Caco-2 (cell line): ENCODE results near the gene ARSB. TPM values are rescaled to one million over a fixed set of nuclear protein-coding genes. Genes with fewer than 3 reads are reported as not detected.

Experiments
- BruUV-seq: library from RNA; stranded (reverse); fragments of 400-500 nt; replicated peaks from 2 replicates; lab custom pipeline; 2021; lab: Mats Ljungman, UMichigan
- CTCF ChIA-PET: fragments of 300-600 bp; sonication (Branson Sonifier 250); formaldehyde crosslinking; loops from one replicate; lab custom pipeline; 2022; ENCODE audit warnings: antibody characterized with exemption; lab: Charles Lee
- POLR2A ChIA-PET: fragments of 300-600 bp; sonication (Branson Sonifier 250); formaldehyde crosslinking; loops from one replicate; lab custom pipeline; 2022; ENCODE audit warnings: antibody characterized with exemption; lab: Charles Lee
- DNase-seq, 2 experiments: peaks; one replicate each; pipeline versions ENCODE4 v3.0.0 to v3.0.0-alpha.2; 2020 to 2022
- H3K27me3 ChIP-seq: replicated peaks from 2 replicates; pipeline ENCODE4 v1.6.0; 2011; ENCODE audit warnings: low read length; ENCODE audit not compliant: control insufficient read depth, insufficient read depth
- H3K36me3 ChIP-seq: 2 replicates; pipeline ENCODE4 v1.5.1; 2011; ENCODE audit warnings: low read length; ENCODE audit not compliant: control insufficient read depth, insufficient read depth
- H3K4me1 ChIP-seq: fragments of 250-450 bp; sonication (Bioruptor Pico); 2 replicates; pipeline ENCODE4 v1.5.1; 2020; ENCODE audit warnings: mild to moderate bottlenecking
- H3K4me3 ChIP-seq: 2 replicates; pipeline ENCODE4 v1.5.1; 2011; ENCODE audit warnings: low read depth, mild to moderate bottlenecking, control low read depth, low read length
- H3K9me3 ChIP-seq: fragments of 250-450 bp; sonication (Bioruptor Pico); 2 replicates; pipeline ENCODE4 v1.5.1; 2020; ENCODE audit warnings: mild to moderate bottlenecking, moderate library complexity
- H3K27ac Mint-ChIP-seq: one replicate; pipeline ENCODE4 v1.8.0; 2022; ENCODE audit warnings: mixed read lengths; ENCODE audit not compliant: unreplicated experiment
- H3K27me3 Mint-ChIP-seq: one replicate; pipeline ENCODE4 v1.8.0; 2022; ENCODE audit warnings: mixed read lengths; ENCODE audit not compliant: insufficient read depth, unreplicated experiment
- H3K36me3 Mint-ChIP-seq: one replicate; pipeline ENCODE4 v1.8.0; 2022; ENCODE audit warnings: mild to moderate bottlenecking, mixed read lengths; ENCODE audit not compliant: insufficient read depth, unreplicated experiment
- H3K4me1 Mint-ChIP-seq: one replicate; pipeline ENCODE4 v1.8.0; 2022; ENCODE audit warnings: low read depth, mixed read lengths; ENCODE audit not compliant: unreplicated experiment
- H3K4me3 Mint-ChIP-seq: one replicate; pipeline ENCODE4 v1.8.0; 2022; ENCODE audit warnings: mild to moderate bottlenecking, moderate library complexity, mixed read lengths; ENCODE audit not compliant: unreplicated experiment
- H3K9me3 Mint-ChIP-seq: one replicate; pipeline ENCODE4 v1.8.0; 2022; ENCODE audit warnings: mixed read lengths; ENCODE audit not compliant: unreplicated experiment
- CTCF ChIP-seq, 2 experiments: fragments of 200-600 bp in 1 of 2; IDR thresholded peaks; 1 replicate in 1 of 2; 2 replicates in 1 of 2; pipeline versions ENCODE4 v1.5.1 to v1.8.0; 2011 to 2022; ENCODE audit warnings: antibody characterized with exemption in 1 of 2, control low read depth in 1 of 2, inconsistent platforms in 1 of 2, low read depth in 1 of 2, low read length in 1 of 2, mild to moderate bottlenecking in 1 of 2, moderate library complexity in 1 of 2; ENCODE audit not compliant: insufficient read depth in 1 of 2, severe bottlenecking in 1 of 2, unreplicated experiment in 1 of 2
- intact Hi-C: fragments of 100-400 bp; cut with micrococcal nuclease; formaldehyde crosslinking; loops from one replicate; pipeline ENCODE4 v1.10.0; 2022; ENCODE audit not compliant: unreplicated experiment
- total RNA-seq: library from RNA; stranded (reverse); gene quantifications from 2 replicates; pipeline ENCODE4 v1.2.3, GENCODE V29; 2022

Gene ARSB
- total RNA-seq, 1 experiment from 2014 or later: 17.4 TPM

- Mint-ChIP-seq H3K4me3 (no peak overlapping the region), H3K9me3 (no peaks in the 10 kb centered on the region), H3K27ac (no peak overlapping the region), H3K36me3 (no peaks in the 10 kb centered on the region), H3K27me3 (no peaks in the 10 kb centered on the region), H3K4me1 (no peaks in the 10 kb centered on the region)
- no peaks in the 10 kb centered on the region for H3K4me1 ChIP-seq
- intact Hi-C loops: loop anchor here (10.0 kb wide), 1 partner anchor 249 kb away; the partner anchor contains the start of gene LHFPL2
- H3K4me3 ChIP-seq: no peak overlapping the region
- no peaks in the 10 kb centered on the region for H3K27me3 ChIP-seq
- H3K36me3 ChIP-seq: no peaks in the 10 kb centered on the region
- TF ChIP-seq CTCF (IDR thresholded peaks at IDR 0.05; ENCODE audit: insufficient read depth in 1 of 2, low read depth in 1 of 2, low read length in 1 of 2, severe bottlenecking in 1 of 2, unreplicated experiment in 1 of 2): no peak
- ChIA-PET POLR2A (no interaction called here), CTCF (no interaction called here)
- H3K9me3 ChIP-seq: no peaks in the 10 kb centered on the region
- no TSS peak for BruUV-seq
- no peak for DNase-seq
Measured at GRCh38 chr5:78893940-78894677, 91.0 kb downstream of the ARSB start.

GRCh38 chr5:78890667-78891379 lies 94.3 kb downstream of the ARSB start:
- intact Hi-C loops: loop anchor here (10.0 kb wide), 1 partner anchor 246 kb away; the partner anchor contains the start of gene LHFPL2
- Mint-ChIP-seq H3K36me3 (no peaks in the 10 kb centered on the region), H3K27ac (no peak overlapping the region), H3K27me3 (no peaks in the 10 kb centered on the region), H3K9me3 (no peaks in the 10 kb centered on the region), H3K4me3 (no peak overlapping the region), H3K4me1 (no peaks in the 10 kb centered on the region)
- no peak for TF ChIP-seq CTCF (IDR thresholded peaks at IDR 0.05; ENCODE audit: insufficient read depth in 1 of 2, low read depth in 1 of 2, low read length in 1 of 2, severe bottlenecking in 1 of 2, unreplicated experiment in 1 of 2)
- no peaks in the 10 kb centered on the region for H3K4me1 ChIP-seq
- no peak overlapping the region for H3K4me3 ChIP-seq
- CTCF ChIA-PET: interaction anchor here (0.6 kb wide), 1 partner anchor 8 kb away, joined by 3 read pairs; no protein-coding TSS in a partner anchor
- DNase-seq: no peak
- no peaks in the 10 kb centered on the region for H3K27me3 ChIP-seq
- POLR2A ChIA-PET: no interaction called here
- no TSS peak for BruUV-seq
- no peaks in the 10 kb centered on the region for H3K9me3 ChIP-seq
- no peaks in the 10 kb centered on the region for H3K36me3 ChIP-seq

GRCh38 chr5:78889369-78890140 lies 95.6 kb downstream of the ARSB start:
- Mint-ChIP-seq H3K4me1 (no peaks in the 10 kb centered on the region), H3K36me3 (no peaks in the 10 kb centered on the region), H3K27ac (no peak overlapping the region), H3K4me3 (no peak overlapping the region), H3K27me3 (no peaks in the 10 kb centered on the region), H3K9me3 (no peaks in the 10 kb centered on the region)
- TF ChIP-seq CTCF (IDR thresholded peaks at IDR 0.05; ENCODE audit: insufficient read depth in 1 of 2, low read depth in 1 of 2, low read length in 1 of 2, severe bottlenecking in 1 of 2, unreplicated experiment in 1 of 2): no peak
- intact Hi-C loops: loop anchor here (10.0 kb wide), 1 partner anchor 245 kb away; the partner anchor contains the start of gene LHFPL2
- no peaks in the 10 kb centered on the region for H3K4me1 ChIP-seq
- H3K27me3 ChIP-seq: no peaks in the 10 kb centered on the region
- H3K36me3 ChIP-seq: no peaks in the 10 kb centered on the region
- no peak for DNase-seq
- CTCF ChIA-PET: interaction anchor here (0.6 kb wide), 1 partner anchor 10 kb away, joined by 3 read pairs; no protein-coding TSS in a partner anchor
- H3K9me3 ChIP-seq: no peaks in the 10 kb centered on the region
- BruUV-seq: no TSS peak
- POLR2A ChIA-PET: no interaction called here
- no peak overlapping the region for H3K4me3 ChIP-seq
